HPDE6-E6E7 (cell line): Measurements from ENCODE around the gene ZG16.
A peak's percentile ranks its signal among the peaks of the same experiment; 100 is the strongest.
"Not testable (repeated sequence)": the region's sequence is repeated elsewhere in the genome, so short reads cannot be mapped to it uniquely, and the experiment has no call there.

ENCODE experiments used
- DNase-seq: peaks from one replicate; pipeline ENCODE4 v3.0.0; 2011; ENCODE audit warnings: missing footprints; ENCODE audit errors: extremely low spot score

ZG16 gene, protein sequence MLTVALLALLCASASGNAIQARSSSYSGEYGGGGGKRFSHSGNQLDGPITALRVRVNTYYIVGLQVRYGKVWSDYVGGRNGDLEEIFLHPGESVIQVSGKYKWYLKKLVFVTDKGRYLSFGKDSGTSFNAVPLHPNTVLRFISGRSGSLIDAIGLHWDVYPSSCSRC

DNA sequence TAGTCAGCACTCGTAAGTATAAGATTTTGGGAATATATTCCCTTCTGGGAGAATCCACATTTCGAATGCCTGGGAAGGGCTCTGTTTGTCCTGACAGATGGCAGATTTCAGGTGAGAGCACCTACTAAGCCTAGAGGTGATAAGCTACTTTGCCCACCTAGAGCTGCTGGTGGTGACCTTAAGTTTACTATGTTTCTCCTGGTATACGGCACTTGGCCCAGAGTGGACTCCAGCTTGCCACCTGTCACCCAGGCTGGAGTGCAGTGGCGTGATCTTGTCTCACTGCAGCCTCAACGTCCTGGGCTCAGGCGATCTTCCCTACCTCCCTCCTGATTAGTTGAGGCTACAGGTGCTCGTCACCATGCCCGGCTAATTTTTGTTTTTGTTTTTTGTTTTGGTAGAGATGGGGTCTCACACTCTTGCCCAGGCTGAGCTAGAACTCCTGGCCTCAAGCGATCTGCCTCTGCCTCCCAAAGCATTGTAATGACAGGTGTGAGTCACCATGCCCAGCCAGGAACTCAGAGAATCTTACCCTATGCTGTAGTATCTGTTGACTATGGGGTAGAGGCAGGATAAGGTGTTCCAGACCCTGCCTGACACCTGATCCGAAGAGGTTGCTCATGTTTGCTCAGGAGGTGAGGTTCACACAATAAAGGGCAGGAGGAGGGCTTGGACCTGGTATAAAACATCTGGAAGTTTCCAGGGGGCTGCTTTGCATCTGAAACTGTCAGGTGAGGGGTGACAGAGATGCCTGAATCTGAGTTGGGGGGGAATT lies at the start of gene ZG16:
TSS of gene ZG16 (plus strand) at position 681 of the 775 bp plus-strand sequence. CDS start 1,011 bp downstream, outside the sequence.
- DNase-seq = no peak

DNA sequence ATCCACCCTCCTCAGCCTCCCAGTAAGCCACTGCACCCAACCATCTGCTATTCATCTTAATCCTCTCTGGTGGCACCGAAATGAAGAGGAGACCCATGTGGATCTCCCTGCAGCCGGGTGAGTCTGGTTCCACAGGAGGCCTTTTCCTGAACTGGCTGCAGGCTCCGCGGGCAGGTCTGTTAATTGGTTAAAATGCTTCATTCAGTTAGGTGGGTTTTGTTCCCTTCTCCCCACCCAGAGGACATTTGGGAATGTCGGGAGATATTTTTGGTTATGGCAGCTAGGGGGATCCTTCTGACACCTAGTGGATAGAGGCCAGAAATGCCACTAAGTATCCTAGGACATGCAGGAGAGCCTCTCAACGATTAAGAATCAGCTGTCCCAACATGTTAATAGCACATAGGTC lies 48.9 kb upstream of the ZG16 start:
- peak; percentile 42 for DNase-seq

DNA sequence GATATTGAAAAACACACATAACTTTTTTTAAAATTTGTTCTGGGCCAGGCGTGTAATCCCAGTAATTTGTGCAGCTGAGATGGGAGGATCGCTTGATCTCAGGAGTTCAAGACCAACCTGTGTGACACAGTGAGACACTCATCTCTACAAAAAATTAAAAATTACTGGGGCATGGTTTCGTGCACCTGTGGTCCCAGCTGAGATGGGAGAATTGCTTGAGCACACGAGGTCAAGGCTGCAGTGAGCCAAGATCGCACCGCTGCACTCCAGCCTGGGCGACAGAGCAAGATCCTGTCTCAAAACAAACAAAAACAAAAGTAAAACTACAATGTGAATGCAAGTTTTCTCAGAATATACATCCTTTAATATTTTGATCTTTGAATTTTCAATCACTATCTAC lies 47.4 kb upstream of the ZG16 start:
- DNase-seq = no peak

DNA sequence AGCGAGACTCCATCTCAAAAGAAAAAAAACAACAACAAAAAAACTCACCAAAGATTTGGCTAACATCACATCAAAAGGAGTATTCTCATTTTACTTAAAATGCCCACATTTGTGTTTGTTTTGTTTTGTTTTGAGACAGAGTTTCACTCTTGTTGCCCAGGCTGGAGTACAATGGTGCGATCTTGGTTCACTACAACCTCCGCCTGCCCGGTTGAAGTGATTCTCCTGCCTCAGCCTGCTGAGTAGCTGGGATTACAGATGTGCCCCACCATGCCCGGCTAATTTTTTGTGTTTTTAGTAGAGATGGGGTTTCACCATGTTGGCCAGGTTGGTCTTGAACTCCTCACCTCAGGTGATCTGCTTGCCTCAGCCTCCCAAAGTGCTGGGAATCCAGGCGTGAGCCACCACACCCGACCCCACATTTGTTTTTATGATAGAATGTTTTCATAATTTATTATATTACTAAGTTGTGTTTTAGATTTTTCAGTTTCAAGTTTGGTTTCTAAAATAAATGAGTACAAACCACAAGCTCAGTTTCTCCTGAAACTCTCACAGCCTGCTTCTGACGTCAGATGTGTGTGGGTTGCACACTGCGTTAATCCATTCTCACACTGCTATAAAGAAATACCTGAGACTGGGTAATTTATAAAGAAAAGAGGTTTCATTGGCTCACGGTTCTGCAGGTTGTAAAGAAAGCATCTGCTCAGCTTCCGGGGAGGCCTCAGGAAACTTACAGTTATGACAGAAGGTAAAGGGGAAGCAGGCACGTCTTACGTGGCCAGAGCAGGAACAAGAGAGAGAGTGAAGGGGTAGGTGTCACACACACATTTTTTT lies 46.1 kb upstream of the ZG16 start:
- not testable (repeated sequence) for DNase-seq

DNA sequence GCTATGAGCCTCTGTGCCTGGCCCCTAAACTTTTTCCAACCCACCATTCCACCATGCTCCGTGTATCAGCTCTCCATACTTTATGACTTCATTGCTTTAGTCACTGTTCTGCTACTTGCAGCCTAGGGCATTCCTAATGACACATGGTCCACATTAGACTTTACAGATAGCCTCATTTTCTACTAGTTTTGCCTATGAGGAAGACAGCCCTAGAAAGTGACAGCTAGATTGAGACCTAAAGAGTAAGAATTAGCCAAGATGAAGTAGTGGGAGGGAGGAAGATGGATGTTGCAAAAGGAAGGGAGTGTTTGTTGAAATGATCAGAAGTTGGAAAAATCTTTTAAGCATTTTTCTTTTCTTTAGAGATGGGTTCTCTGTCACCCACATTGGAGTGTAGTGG lies 43.3 kb upstream of the ZG16 start:
- DNase-seq = no peak

DNA sequence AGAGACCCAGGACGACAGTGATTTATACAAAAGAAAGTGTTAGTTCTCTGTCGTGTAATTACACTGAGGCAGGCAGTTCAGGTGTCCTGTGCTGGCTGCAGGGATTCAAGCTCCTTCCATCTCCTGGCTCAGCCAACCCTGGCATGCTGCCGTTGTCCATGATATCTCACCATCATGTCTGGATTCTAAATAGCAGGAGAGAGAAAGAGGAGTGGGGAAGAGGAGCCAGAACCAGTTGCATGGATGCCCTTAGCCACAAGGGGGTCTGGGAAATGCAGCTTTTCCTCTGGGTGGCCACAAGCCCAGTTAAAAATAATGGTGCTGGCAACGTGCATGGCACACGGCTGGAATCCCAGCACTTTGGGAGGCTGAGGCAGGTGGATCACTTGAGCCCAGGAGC lies 41.9 kb upstream of the ZG16 start:
- no peak for DNase-seq

DNA sequence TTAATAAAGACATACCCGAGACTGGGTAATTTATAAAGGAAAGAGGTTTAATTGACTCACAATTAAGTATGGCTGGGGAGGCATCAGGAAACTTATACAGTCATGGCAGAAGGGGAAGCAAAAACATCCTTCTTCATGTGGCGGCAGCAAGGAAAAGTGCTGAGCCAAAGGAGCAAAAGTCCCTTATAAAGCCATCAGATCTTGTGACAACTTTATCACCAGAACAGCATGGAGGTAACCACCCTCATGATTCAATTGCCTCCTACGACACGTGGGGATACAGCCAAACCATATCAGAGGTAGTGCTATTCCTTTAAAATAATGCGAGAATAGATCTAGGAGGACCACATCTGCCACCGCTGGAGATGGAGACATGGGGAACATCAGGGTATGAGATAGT lies 41.3 kb upstream of the ZG16 start:
- DNase-seq = no peak

DNA sequence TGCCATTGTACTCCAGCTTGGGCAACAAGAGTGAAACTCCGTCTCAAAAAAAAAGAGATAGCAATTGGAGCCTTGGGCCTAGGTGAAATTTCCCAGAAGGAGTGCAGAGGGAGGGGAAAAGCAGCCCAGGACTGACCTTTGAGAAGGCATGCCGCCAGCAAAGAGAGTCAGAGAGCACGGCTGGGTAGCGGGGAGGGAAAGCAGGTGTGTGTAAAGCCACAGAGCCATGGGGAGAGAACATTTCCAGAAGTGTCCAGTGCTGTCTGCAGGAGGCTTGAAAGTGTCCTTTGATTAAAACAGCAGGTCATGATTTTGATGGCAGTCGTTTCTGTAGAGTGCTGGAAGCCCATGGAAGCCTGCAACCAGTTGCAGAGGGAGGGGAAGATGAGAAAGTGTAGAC lies 40.3 kb upstream of the ZG16 start:
- DNase-seq = no peak

DNA sequence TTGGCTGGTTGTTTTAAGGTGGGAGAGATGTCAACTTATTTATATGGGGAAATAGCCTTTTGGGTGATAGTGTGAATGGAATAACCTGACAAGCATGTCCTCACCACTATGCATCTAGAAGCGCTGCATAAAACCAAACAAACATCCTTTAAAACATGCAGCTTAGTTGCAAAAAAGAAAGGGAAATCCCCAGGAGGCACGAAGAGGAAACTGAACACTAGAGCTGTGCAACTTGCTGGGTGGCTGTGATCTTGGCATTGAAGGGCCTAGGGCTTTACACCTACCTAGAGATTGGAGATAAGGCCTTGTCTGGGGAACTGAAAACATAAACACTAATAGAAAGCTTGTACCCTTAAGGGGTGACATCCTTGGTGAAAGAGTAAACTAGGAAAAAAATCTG lies 39.5 kb upstream of the ZG16 start:
- no peak for DNase-seq

DNA sequence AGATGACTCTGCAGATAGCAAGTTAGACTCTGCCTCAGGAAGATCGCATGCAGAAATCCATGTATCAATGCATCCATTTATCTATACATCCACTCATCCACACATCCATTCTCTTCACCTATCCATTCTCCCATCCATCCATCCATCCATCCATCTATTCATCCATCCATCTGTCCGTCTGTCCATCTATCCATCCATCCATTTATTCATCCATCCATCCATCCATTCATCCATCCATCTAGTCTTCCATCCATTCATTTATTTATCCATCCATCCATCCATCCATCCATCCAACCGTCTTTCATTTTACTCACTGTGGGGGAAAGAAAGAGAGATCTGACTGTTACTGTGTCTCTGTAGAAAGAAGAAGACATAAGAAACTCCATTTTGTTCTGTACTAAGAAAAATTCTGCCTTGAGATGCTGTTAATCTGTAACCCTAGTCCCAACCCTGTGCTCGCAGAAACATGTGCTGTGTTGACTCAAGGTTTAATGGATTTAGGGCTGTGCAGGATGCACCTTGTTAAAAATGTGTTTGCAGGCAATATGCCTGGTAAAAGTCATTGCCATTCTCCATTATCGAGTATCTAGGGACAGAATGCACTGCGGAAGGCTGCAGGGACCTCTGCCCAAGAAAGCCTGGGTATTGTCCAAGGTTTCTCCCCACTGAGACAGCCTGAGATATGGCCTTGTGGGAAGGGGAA lies 38.0 kb upstream of the ZG16 start:
- not testable (repeated sequence) for DNase-seq

DNA sequence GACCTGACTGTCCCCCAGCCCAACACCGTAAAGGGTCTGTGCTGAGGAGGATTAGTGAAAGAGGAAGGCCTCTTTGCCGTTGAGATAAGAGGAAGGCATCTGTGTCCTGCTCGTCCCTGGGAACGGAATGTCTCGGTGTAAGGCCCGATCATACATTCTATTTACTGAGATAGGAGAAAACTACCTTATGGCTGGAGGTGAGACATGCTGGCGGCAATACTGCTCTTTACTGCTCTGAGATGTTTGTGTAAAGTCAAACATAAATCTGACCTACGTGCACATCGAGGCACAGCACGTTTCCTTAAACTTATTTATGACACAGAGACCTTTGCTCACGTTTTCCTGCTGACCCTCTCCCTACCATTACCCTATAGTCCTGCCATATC lies 37.4 kb upstream of the ZG16 start:
- DNase-seq = not testable (repeated sequence)

DNA sequence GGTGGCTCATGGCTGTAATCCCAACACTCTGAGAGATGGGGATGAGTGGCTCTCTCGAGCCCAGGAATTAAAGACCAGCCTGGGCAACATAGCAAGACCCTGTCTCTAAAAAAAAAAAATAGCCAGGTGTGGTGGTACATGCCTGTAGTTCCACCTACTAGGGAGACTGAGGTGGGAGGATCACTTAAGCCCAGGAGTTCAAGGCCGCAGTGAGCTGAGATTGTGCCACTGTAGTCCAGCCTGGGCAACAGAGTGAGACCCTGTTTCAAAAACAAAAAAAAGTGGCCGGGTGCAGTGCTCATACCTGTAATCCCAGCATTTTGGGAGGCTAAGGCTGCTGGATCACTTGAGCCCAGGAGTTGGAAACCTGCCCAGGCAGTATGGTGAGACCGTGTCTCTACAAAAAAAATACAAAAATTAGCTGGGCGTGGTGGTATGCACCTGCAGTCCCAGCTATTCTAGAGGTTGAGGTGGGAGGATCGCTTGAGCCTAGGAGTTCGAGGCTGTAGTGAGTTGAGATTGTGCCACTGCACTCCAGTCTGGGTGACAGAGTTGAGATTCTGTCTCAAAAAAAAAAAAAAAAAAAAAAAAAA lies 35.3 kb upstream of the ZG16 start:
- no peak for DNase-seq

DNA sequence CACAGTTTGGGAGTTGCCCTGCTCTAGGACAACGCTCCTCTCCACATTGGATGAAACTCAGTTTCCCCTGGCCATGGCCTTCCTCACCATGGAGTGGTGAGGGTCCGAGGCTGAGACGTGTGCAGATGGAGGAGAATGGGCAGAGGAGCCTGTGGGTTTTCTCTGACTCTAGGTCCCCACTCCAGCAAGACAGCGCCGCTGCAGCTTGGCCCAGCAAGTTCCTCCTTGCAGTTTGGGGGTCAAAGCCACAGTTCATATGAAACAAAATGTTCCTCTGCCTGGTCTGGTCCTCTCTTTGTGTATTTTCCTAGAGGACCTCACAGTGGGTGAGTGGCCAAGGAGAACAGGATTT lies 34.6 kb upstream of the ZG16 start:
- DNase-seq = no peak

DNA sequence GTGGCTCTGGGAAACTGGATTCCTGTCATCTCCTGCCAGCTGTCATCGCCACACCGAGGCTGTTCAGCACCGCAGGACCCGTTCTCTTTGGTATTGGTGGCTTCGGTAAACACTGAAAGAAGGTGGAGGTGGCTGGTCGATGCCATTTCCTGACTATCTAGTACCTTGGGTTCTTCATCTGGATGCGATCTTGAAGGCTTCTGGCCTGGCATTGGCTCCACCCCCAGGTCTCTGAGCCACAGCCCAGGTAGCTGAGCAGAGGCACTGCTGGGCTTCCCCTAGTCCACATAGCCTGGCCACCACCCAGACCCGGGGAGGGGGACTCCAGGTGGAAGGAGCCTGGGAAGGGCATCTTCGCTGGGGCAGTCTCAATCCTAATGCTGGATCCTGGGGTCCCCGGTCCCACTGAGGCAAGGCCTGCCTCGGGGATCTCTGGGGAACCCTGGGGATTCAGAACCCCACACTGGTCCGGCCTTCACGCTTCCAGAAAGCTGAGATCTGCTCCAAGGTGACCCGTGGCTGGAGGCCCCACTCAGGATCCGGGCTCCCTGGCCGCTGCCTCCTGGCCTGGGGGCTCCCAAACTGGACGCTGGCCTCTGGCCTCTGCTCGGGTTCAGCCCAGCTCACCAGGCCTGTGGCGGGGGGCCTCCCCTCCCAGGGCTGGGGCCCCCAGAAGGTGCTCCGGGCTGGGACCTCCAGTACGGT lies 34.1 kb upstream of the ZG16 start:
- no peak for DNase-seq

DNA sequence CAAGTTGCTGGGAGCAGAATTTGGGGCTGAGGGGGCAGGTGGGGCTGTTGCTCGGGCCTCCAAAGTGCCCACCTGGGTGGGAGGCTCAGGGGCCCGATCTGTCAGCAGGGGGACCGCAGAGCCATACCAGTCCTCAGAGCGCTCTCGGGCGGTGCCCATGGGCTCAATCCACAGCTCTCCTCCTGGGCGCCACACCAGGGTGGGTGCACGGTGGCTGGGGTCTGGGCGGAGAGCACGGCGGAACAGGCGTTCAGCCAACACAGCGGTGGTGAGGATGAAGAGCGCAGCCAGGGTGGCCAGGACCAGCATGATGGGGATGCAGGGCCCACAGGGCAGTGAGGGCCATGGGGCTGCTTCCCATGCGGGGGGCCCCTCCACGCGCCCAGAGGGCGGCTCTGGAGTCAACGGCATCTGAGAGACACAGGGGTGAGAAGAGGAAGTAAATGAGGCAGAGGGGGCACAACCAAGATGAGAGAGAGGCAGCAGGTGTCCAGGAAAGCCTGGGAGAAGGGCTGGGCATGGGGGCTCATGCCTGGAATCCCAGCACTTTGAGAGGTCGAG lies 33.4 kb upstream of the ZG16 start:
- DNase-seq = no peak

DNA sequence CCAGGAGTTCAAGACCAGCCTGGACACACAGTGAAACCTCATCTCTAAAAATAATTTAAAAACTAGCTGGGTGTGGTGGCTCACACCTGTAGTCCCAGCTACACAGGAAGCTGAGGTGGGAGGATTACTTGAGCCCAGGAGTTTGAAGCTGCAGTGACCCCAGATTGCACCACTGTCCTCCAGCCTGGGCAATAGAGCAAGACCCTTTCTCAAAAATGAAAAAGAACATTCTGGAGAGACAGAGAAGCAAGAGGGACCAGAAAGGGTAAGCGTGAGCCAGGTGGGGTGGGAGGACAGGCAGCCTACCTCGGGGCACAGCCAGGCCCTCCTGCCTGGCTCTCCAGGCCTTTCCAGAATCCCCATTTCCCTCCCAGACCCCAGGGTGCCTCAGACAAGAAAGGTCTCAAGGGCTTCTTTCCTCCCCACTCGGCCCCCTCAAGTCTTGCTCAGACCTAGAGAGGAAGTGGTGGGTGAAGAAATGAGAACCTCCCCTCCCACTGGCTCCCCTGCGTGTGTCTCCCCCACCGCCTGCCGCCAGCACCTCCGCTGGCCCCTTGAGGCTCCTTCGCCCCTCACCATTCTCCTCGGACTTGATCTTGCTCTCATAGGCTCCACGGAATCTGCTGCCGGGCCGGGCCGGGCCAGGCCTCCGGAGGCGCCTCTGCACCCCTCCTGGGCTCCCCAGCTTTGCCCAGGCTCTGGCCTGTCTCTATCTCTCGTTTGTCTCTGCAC lies 32.8 kb upstream of the ZG16 start:
- DNase-seq = no peak

DNA sequence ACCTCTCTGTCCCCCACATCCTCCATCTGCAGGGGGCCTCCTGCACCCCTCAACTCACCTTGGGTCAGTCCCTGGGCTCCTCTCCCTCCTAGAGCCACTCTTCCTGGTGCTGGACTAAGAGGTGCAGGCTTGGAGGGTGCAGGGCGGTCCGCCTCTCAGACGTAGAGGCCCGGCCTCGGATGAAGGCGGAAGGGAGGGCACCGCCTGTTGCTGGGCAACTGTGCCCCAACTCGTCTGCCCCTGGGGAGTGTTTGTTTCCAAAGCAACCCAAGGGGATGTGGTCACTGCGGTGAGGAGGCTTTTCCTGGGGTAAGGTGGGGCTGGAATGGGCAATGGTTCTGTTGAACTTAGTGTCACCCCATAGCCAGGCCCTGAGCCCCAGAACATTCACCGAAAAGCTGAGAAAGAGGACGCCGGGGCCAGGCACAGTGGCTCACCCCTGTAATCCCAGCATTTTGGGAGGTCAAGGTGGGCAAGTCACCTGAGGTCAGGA lies 32.2 kb upstream of the ZG16 start, which contains the start of gene C16orf54:
TSS of gene C16orf54 (minus strand) at position 138 of the 493 bp plus-strand sequence. CDS start 1,039 bp downstream, outside the sequence.
- no peak for DNase-seq

DNA sequence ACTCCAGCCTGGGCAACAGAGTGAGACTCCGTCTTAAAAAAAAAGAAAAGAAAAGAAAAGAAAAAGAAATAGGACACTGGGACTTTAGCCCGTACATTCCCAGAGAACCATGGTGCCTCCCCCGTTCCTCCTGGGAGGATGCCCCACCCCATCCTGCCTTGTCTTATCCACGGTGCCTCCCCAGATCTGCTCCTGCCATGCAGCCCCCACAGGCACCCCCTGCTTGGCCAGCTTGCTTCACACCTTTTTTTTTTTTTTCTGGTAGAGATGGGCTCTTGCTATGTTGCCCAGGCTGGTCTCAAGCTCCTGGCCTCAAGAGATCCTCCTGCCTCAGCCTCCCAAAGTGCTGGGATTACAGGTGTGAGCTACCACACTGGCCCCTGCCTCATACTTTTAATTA lies 31.5 kb upstream of the ZG16 start:
- DNase-seq = not testable (repeated sequence)

DNA sequence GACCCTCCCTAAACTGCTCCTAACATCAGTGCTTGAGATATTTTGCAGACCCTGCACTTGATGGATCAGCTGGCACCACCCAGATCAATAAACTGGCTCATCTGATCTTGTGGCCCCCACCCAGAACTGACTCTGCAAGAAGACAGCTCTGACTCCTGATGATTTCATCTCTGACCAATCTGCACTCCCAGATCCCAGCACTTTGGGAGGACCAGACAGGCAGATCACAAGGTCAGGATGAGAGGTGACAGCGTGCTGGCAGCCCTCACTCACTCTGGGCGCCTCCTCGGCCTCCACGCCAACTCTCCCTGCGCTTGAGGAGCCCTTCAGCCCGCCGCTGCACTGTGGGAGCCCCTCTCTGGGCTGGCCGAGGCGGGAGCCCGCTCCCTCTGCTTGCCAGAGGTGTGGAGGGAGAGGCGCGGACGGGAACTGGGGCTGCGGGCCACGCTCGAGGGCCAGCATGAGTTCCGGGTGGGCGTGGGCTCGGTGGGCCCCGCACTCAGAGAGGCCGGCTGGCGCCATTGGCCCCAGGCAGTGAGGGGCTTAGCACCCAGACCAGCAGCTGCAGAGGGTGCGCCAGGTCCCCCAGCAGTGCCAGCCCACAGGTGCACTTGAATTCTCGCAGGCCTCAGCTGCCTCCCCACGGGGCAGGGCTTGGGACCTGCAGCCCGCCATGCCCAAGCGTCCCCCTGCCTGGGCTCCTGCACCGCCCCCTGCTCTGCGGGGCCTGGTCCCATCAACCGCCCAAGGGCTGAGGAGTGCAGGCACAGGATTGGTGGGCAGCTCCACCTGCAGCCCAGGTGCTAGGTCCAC lies 29.9 kb upstream of the ZG16 start:
- no peak for DNase-seq
